GM21717 (cell line): Measurements from ENCODE around the gene ARHGEF28.

ENCODE experiments used
- ATAC-seq: cut with Tn5 transposase; IDR thresholded peaks from one replicate; pipeline ENCODE4 v1.9.1; 2021; ENCODE audit warnings: mild to moderate bottlenecking, moderate library complexity; ENCODE audit not compliant: unreplicated experiment

The ARHGEF28 gene

DNA sequence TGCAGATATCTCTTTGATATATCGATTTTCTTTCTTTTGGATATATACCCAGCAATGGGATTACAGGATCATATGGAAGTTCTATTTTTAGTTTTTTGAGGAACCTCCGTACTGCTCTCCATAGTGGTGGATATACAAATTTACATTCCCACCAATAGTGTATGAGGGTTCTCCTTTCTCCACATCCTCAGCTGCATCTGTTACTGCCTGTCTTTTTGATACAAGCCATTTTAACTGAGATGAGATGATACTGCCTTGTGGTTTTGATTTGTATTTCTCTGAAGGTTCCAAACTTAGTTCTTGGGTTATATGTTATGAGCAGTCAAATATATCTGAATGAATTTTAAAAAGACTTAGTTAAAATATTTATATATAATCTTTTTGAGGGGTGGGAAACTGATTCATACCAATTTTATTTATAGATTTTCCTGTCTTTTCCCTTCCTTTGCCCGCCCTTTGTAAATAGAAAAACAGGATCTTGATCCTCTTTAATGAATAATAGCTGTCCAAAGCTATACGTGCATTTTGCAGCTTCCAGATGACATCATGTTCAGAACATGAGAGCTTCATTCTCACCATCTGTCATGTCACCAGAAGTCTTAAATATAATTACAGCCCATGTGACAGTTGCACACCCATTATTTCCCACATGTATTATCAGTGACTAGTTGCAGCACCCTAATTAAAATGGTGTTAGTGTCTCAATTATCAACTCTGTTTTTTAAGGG, 6.2 kb upstream of the ARHGEF28 start:
- no peak for ATAC-seq

DNA sequence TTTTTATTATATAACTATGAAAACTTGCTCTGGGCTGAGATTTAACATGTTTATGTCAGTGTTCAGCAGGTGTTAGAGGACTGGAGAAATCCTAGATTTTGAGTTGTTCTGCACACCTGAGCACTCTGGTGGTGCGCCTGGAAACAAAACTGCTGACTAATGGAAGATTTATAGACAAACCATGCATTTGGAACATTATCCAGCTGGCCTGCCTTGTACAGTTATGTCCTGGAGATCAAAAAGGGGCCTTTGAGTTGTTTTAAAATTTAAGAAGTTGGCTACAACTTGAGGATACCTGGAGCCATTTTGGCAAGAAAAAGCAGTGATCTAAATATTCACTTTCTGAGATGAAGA, 5.7 kb upstream of the ARHGEF28 start:
- ATAC-seq = no peak

DNA sequence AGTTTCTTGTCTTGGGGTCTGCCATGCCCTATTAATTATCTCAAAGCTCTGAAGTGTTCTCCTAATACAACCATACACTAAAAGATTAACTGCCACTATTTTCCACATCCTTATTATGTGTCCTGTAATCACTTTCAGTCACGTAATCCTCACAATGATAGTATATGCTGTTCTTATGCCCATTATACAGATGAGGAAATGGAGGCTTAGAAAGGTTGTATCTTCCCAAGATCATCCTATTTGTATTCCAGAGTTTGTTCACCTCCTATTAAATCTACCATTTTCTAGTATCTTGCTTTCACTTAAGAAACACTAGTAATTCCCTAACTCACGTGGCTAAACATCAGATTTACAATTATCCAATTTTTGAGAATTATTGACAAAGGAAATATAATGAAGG, 2.9 kb upstream of the ARHGEF28 start:
- ATAC-seq = no peak

DNA sequence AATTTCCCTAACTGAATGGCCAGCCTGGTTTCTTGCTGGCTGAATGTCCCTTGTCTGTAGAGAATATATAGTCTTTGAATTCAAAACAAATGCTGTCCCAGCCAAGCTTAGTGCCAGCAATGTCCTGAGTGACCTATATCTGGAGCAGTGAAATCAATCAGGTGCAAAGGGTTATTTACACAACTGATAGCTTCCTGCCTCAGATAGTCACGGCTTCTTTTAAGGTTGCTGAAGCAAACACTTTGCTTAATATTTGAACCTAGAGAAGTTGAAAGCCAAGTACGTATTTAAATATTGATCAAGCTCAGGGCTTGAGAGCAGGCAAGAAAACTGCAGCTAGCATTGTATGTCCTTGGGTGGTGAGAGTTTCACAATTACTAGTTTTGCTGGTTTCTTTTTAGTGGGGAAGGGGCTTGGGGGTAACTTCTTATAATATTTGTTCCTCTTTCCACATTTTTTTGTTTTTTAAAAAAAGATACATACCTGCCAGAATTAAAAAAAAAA, 2.0 kb upstream of the ARHGEF28 start:
- no peak for ATAC-seq

DNA sequence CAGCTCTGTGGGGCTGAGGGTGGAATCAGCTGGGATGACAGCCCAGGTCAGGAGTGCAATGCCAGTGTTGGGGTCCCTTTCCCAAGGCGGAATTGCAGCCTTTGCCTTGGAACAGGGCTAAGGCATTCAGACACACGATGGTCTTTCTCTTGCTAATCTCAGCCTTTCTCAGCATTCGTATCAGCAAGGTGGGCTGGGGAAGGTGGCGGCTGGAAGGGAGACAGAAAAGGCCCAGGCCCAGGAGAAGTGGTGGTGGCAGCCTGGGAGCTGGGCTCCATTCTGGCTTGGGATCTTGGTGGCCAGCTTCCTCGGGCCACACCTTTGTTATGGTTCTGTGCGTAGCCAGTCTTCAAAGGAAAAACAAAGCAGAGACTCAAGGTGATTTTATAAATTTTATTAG, 1.1 kb upstream of the ARHGEF28 start:
- ATAC-seq = no peak

DNA sequence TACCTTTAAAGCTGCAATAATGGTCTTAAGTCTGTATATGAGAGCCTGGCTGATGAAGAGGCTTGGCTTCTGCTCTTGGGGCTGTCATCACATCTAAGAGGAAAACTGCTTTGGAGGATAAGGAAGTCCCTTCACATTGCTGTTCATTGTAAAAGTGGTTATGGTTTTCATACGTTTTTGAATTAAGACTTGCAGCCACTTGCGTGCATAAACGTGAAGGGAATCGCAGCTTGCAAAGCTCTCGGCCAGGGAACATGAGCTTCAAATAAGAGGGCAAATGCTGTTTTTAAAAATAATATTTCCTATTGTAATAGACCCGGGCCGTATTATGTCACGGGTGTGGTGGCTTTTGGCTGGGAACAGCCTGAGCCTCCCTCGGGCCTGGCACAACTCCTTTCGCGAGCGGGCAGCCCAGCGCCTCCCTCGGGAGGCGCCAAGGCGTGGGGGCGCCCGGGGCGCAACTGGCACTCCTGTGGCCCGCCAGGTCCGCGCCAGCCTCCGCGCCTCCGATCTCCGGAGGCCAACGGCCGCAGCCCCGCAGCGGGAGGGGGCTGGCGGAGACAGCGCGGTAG, 538 bp upstream of the ARHGEF28 start:
- ATAC-seq = no peak

DNA sequence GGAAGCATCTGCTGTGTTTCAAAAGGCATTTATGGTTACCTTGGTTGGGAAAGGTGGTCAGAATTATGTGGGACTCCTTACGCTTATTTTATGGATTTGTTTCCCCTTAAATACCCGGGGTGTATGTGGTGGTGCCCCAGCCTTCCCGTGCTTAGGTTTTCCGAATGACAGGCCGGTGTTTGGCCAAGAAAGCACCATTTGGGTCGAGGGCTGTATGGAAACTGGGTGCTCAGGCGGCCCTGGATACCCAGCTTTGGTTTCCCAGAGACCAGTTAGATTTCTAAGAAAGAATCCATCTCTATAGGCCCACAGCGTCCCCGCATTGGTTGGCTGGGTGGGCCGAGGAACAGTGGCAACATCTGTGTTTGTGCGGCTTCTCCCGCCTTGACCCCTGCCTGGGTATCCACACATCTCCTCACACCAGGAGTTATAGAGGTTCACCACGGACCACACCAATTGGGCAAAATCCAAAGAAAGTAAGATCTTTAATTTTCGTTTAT, 868 bp downstream of the ARHGEF28 start:
- ATAC-seq = no peak

DNA sequence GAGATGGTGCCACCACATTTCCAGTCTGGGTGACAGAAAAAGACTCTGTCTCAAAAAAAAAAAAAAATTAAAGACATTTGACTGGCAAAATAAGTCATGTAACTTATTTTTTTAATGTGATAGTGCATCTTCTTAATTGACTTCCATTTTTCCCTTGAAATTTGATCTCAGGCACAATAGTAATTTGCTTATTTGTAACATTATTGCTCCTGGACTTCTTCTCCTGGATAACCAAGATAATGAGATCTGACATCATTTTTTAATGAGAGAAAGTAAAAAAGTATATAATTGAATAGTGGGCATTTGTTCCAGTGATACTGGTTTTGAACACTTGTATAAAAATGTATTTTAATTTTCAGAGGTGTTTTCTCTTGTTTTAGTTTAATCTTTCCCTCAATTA, 3.5 kb downstream of the ARHGEF28 start:
- no peak for ATAC-seq

DNA sequence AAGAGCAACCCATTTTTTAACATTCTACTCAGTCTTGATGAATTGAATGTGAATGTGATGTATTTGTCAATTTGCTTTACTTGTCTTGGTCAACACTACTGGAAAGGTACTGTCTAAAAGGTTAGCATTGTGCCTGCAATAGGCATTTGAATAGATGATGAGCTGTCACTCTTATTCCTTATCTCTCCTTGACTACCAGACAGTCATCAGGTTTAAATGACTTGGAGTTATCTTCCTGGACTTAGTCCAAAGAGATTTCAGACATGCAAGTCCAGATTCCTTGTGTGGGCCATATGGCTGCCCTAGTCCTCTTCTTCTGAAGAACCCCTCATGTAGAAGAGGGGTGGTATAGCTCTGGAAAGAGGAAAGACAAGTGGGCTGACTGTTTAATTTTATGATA, 4.8 kb downstream of the ARHGEF28 start:
- no peak for ATAC-seq

DNA sequence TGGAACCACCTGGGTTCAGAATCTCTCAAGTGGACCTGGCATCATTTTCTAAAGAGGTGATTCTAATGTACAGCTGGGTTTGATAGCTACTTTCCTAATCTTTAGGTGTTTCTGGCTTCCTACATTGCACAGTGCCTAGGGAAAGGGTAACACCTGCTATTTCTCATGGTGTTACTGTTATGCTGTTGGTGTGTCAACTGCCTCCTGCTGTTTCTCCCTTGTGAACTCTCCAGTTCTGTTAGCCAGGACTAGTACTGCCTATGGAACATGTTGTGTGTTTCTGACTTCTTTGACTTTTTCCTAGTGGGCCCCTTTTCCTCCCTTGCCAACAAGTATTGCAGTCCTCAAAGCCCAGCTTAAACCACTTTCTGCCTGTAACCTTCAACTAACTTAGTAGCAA, 5.5 kb downstream of the ARHGEF28 start:
- no peak for ATAC-seq

DNA sequence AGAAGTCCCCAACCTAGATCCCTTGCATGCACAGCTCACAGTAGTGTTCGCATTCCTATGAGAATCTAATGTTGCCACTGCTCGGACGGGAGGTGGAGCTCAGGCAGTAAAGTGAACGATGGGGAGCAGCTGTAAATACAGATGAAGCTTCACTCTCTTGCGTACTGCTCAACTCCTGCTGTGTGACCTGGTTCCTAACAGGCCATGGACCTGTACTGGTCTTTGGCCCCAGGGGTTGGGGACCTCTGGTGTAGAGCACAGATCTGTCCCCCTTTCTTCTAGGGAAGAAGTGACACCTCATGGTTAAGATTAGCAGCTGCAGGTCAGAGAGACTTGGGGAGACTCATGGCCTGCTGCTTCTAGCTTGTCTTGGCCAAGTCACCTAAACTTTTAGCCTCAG, 7.1 kb downstream of the ARHGEF28 start:
- ATAC-seq = no peak

DNA sequence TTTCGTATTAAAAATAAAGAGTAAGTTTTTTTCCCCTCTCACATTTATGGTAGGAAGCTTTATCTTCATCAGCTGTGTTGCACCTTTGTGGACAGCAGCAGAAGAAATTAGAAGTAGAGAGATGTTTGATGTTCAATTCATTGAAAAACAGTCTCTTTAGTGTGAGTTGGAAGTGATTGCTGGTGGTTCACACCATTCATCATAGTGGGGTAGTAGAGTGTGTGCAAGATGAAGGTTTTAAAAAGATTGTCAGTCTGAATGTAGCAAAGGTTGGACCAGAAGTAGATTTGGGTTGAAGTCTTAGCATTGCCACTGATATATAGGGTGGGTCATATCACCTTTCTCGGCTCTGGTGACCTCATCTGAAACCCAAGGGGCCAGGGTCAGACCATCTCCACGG, 10.4 kb downstream of the ARHGEF28 start:
- no peak for ATAC-seq

DNA sequence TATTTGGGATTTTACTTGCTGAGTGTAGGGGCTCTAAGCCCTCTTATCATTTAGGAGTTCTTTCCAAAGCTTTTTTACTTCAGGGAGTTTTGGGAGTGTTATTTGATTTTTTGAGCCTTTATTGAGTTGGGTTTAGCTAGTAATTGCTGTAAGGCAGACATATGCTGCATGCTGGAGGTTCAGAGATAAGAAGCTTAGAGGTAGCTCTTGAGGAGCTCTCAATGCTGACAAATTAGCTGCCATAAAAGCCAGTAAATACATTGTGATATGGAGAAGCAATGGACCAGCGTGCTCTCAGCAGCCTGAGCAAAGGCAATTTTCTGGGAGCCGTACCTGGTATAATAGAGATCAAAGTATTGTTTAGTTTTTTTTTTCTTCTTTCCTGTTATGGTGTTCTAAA, 11.6 kb downstream of the ARHGEF28 start:
- ATAC-seq = no peak

DNA sequence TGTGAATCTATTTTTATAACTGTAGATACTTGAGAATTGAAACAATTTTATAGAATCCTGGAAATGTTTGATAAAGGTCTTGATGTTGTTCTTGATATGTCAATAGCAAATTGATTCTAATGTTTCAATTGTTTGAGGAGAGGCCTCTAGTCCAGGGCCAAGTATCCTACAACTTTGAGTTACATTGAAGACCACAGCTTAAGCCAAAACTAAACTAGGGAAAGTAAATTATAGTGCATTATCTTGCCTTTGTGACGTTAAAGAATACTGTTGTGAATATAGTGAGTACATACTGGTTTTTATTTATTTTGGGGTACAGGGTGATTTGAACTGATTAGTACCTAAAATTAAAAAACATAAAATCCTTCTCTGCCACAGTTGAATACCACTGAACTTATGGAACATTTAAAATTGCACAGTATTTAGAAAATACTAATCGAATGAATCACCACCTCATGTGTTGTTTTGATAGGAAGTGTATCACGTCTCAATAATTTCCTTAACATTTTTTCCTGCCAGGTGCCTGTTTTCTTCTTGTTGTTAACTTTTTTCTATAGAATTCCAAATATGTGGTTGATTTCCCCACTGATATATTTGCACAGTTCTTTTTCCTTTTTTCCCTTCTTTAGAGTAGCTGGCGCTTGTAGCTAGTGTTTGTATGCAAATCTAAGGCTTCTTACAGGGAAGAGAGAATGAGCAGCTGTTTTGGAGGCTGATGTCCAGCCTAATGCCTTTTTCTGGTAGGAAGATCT, 12.5 kb downstream of the ARHGEF28 start:
- ATAC-seq = no peak

DNA sequence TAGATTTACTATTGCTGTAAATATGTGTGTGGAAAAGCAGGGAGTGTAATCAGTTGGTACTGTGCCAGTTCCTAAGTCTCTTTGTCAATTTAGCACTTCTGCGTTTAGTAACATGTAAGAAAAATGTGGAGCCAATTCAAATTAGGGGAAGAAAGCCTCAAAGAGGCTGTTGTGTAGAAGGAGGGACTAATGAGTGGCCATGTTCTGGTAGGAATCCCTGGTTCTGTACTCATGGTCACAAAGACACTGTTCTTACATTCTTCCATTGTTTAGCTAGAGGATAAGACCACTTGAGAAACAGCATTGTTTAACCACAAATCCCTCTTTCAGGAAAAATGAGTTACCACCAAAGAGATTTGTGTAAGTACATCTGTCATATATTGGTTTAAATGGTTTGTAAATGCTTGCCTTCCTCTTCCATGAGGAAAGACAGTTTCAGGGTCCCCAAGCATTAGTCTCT, 14.9 kb downstream of the ARHGEF28 start:
- ATAC-seq = no peak

DNA sequence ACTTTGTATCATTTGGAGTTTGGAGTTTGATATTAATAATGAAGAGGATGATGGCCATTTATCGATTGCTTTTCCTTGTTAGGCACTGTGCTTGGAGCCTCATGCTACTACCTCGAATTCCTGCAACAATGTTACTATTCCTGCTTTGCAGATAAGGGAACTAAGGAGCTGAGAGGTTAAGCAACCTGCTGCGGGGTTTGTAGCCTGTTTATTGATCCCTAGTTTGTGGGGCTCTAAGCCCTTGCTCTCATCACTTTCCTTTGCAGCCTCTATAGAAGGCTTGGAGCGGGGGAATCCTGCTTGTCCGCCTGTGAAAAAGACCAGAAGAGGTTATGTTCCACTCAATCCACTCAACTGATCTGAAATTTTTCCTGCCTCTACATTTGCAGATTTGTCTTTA, 15.8 kb downstream of the ARHGEF28 start:
- ATAC-seq = no peak

DNA sequence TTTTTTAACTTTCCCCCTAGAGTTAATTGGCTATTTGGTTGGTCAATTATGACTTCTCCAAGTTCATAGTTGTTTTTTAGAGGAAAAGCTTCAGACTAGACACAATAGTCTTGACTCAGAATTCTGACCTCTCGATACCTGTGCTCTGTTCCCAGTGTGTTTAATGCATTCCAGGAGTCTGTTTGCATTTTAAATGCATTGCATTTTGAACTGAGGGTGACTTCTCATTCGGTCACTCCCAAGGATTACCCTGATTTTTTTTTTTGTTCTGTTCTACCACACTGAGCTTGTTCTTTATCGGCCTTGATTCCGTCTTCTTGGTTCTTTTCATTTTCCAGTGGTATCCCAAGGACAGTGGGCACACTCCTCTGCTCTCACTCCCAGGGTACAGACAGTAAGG, 16.3 kb downstream of the ARHGEF28 start:
- ATAC-seq = no peak

DNA sequence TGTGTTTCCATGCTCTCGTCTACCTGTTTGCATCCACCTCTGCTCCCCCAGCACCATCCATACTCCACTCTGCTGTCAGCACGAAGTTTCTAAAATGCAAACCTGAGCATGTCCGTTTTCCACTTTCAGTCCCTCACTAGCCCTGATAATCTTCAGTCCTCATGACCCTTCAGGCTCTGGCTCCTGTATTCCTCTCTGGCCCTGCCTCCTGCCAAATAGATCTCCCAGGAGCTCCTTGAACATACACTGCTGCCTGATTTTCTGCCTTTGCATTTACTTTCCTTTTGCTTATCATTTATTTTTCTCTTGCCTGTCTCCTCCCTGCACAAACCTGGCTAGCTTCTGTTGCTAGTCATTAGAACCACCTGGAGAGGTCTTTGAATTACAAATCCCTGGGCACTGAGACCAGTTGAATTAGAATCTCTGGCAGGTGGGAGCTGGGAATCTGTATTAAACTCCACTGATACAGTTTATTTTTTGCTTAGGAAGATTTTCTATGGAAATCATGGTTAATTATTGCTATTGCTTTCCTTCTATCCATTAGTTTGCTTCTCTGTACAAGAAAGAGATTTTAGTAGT, 18.5 kb downstream of the ARHGEF28 start:
- no peak for ATAC-seq

DNA sequence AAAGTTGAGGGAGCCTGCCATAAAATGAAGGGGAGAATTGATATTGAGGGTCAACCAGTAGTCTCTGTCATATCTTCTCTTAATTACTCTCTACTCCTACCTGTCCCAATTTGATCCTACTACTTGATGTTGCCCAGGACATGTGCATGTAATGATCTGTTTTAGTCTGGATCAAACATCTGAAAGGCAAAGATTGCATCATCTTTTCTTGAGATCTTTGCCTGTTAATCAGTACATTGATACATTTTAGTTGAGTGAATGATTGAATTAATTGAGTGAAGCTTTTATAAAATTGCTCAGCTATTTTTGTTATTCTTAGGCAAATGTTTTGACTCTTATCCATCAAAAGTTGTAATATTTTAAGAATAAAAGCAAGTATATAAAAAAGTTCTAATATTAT, 21.7 kb downstream of the ARHGEF28 start:
- no peak for ATAC-seq

DNA sequence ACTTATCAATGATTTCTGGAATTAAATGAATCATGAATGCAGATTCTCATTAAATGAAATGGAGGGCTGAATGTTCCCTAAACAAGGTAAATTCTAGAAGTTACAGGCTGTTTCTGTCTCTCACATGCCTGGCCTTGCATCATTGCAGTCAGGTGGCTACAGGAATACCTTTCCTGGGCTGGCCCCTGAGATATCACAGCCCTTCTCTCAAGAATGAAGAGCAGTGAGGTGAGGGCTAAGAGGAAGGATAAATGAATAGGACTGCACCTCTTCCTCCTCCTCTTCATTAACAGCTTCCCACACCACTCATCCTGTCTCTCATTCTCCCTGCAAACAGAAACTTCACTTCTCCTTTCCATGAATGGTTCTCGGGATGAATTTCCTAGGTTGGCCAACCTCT, 22.5 kb downstream of the ARHGEF28 start:
- ATAC-seq = no peak

DNA sequence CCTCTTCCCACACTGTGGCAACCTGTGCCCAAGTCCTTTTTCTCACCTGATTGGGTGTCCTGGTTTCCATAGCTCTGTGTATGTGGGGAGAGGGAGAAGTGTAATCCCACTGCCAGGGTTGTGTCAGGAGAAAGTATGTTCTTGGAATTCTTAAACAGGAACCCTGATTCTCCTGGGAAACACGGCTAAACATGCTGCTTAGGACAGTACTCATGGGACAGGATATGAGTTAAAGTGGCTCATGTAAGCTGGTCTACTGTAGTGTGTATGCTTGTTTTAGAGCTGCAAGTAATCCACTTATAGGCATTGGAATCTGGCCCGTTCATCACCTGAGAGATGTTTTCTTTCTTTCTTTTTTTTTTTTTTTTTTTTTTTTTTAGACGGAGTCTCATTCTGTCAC, 23.9 kb downstream of the ARHGEF28 start:
- no peak for ATAC-seq

DNA sequence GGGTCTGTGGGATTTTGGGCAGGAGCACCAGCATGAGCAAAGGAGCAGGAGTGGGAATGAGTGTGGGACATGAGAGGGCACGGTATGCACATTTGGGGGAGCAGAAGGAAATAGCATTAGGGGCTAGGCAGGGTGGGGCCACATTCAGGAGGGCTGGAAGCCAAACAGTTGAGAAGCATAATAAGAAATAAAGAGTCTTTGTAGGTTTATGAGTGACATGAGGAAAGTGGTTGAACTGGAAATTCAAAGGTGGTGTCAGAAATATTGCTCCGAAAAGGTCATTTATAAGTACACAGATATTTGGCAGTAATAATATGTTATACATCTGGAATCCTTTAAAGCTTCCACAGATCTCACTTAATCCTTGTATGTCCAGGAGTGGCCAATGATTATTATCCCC, 26.4 kb downstream of the ARHGEF28 start:
- ATAC-seq = no peak
